Measurements from ENCODE around the gene MBD4. TPM values are rescaled to one million over a fixed set of nuclear protein-coding genes. Genes with fewer than 3 reads are reported as not detected.

The MBD4 gene
- total RNA-seq, 4 donors from 2014 or later, result 12.1 to 23.3 (median 16.4) TPM

GRCh38 chr3:129473067-129473768 lies 33.5 kb upstream of the MBD4 start:
- H3K36me3 ChIP-seq, result peaks cover 15 to 79% (median 29%) of the 10 kb centered on the region in 4 donors
- WGBS, result 86% methylated on average over 4 of the region's 4 CpGs
- no peak for DNase-seq (ENCODE audit: extremely low spot score)
- no peak overlapping the region for H3K4me3 ChIP-seq
- peaks cover 0 to 6% (median 0%) of the 10 kb centered on the region in 4 donors for H3K4me1 ChIP-seq
- no peaks in the 10 kb centered on the region for H3K9me3 ChIP-seq
- TF ChIP-seq CTCF (IDR thresholded peaks at IDR 0.05), result no peak
- no peak for TF ChIP-seq POLR2A (IDR thresholded peaks at IDR 0.05; ENCODE audit: low read depth)
- no peak for TF ChIP-seq EP300 (IDR thresholded peaks at IDR 0.05)
- no peak for TF ChIP-seq POLR2AphosphoS5 (IDR thresholded peaks at IDR 0.05)
- no peak overlapping the region for H3K27ac ChIP-seq (replicated peaks in 1 of 4)
- no peaks in the 10 kb centered on the region for H3K27me3 ChIP-seq
- intact Hi-C loops (cut with DNase I), result no loop called here

- intact Hi-C loops (cut with DNase I), result no loop called here
- H3K27ac ChIP-seq (replicated peaks in 1 of 4), result no peak overlapping the region
- H3K9me3 ChIP-seq, result no peaks in the 10 kb centered on the region
- H3K4me1 ChIP-seq, result peaks cover 0 to 10% (median 0%) of the 10 kb centered on the region in 4 donors
- WGBS, result 85% methylated on average over 2 of the region's 2 CpGs
- peaks cover 7 to 72% (median 9%) of the 10 kb centered on the region in 4 donors for H3K36me3 ChIP-seq
- no peaks in the 10 kb centered on the region for H3K27me3 ChIP-seq
- TF ChIP-seq CTCF (IDR thresholded peaks at IDR 0.05), result no peak
- TF ChIP-seq EP300 (IDR thresholded peaks at IDR 0.05), result no peak
- no peak for TF ChIP-seq POLR2AphosphoS5 (IDR thresholded peaks at IDR 0.05)
- TF ChIP-seq POLR2A (IDR thresholded peaks at IDR 0.05; ENCODE audit: low read depth), result no peak
- DNase-seq (ENCODE audit: extremely low spot score), result no peak
- no peak overlapping the region for H3K4me3 ChIP-seq
Observed at GRCh38 chr3:129470861-129471260, 31.1 kb upstream of the MBD4 start.

GRCh38 chr3:129469026-129469425 lies 29.3 kb upstream of the MBD4 start:
- Histone ChIP-seq H3K27me3 (no peaks in the 10 kb centered on the region), H3K27ac (replicated peaks in 1 of 4) (no peak overlapping the region), H3K9me3 (no peaks in the 10 kb centered on the region), H3K36me3 (peaks cover 15 to 66% (median 17%) of the 10 kb centered on the region in 4 donors), H3K4me1 (peaks cover 0 to 10% (median 0%) of the 10 kb centered on the region in 4 donors), H3K4me3 (no peak overlapping the region)
- 97% methylated on average over 2 of the region's 2 CpGs for WGBS
- intact Hi-C loops (cut with DNase I), result no loop called here
- no peak for DNase-seq (ENCODE audit: extremely low spot score)
- no peak for TF ChIP-seq CTCF (IDR thresholded peaks at IDR 0.05)
- no peak for TF ChIP-seq POLR2A (IDR thresholded peaks at IDR 0.05; ENCODE audit: low read depth)
- no peak for TF ChIP-seq EP300 (IDR thresholded peaks at IDR 0.05)
- TF ChIP-seq POLR2AphosphoS5 (IDR thresholded peaks at IDR 0.05), result no peak

- peaks cover 0 to 12% (median 0%) of the 10 kb centered on the region in 4 donors for H3K4me1 ChIP-seq
- no peaks in the 10 kb centered on the region for H3K27me3 ChIP-seq
- intact Hi-C loops (cut with DNase I), result no loop called here
- no peak overlapping the region for H3K27ac ChIP-seq (replicated peaks in 1 of 4)
- H3K36me3 ChIP-seq, result peaks cover 16 to 65% (median 22%) of the 10 kb centered on the region in 4 donors
- TF ChIP-seq POLR2AphosphoS5 (IDR thresholded peaks at IDR 0.05), result no peak
- no peak for TF ChIP-seq EP300 (IDR thresholded peaks at IDR 0.05)
- TF ChIP-seq CTCF (IDR thresholded peaks at IDR 0.05), result no peak
- TF ChIP-seq POLR2A (IDR thresholded peaks at IDR 0.05; ENCODE audit: low read depth), result no peak
- WGBS, result 94% methylated on average over 1 of the region's 1 CpG
- no peak for DNase-seq (ENCODE audit: extremely low spot score)
- no peak overlapping the region for H3K4me3 ChIP-seq
- H3K9me3 ChIP-seq, result no peaks in the 10 kb centered on the region
Observed at GRCh38 chr3:129467932-129468331, 28.2 kb upstream of the MBD4 start.
